ENCODE measurements around the gene SASH1.

SASH1 gene

DNA sequence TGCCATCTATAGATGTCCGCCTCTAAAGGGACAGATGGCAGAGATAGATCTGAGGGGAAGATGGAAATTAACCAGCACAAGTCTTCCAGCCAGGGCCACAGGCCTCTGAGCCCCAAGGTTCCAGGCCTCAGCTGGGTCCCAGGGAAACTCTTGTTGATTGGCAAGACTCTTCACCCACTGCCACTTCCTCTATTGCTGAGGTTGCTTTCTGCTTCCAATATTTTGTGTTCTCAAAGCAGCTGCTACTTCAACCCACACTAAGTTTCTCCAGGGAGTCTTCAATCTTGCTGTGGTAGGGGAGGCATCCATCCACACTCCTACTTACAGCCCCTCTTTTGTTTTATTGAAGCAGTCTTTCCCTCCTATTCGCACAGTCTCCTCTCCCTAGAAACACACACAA, 36.4 kb upstream of the SASH1 start (continued):
- TF ChIP-seq KLF17 (tag by site-specific recombination; IDR thresholded peaks at IDR 0.05), result no peak
- no peak for TF ChIP-seq ZNF239 (tag by site-specific recombination; IDR thresholded peaks at IDR 0.05)
- TF ChIP-seq ZNF426 (tag by site-specific recombination; IDR thresholded peaks at IDR 0.05), result no peak
- TF ChIP-seq ZNF302 (tag by site-specific recombination; IDR thresholded peaks at IDR 0.05; ENCODE audit: low read depth), result no peak
- TF ChIP-seq ZNF10 (tag by site-specific recombination; IDR thresholded peaks at IDR 0.05), result no peak
- TF ChIP-seq ZBTB6 (tag by site-specific recombination; IDR thresholded peaks at IDR 0.05), result no peak
- no peak for TF ChIP-seq ZNF132 (tag by site-specific recombination; IDR thresholded peaks at IDR 0.05; ENCODE audit: borderline replicate concordance)
- no peak for TF ChIP-seq PRDM4 (tag by site-specific recombination; IDR thresholded peaks at IDR 0.05)
- no peak for TF ChIP-seq ZNF121 (tag by site-specific recombination; IDR thresholded peaks at IDR 0.05)
- TF ChIP-seq ZNF335 (tag by site-specific recombination; conservative IDR thresholded peaks at IDR 0.05), result no peak

GRCh38 chr6:148307405-148307804, 35.2 kb upstream of the SASH1 start:
- ChIA-PET CTCF (interaction anchor here (1.8 kb wide), 1 partner anchor 128 kb away, joined by 4 read pairs; no protein-coding TSS in a partner anchor), POLR2A (no interaction called here)
- Histone ChIP-seq H3K36me3 (ENCODE audit: control insufficient read depth in 2 of 2, insufficient read depth in 1 of 2, low read length in 2 of 2) (no peaks in the 10 kb centered on the region), H3K9me3 (ENCODE audit: control insufficient read depth, insufficient read depth, low read depth, low read length) (no peaks in the 10 kb centered on the region), H3K27ac (ENCODE audit: extremely low read depth, low read depth, low read length) (no peak overlapping the region), H3K4me3 (ENCODE audit: low read depth, low read length) (no peak overlapping the region), H3K4me1 (ENCODE audit: control insufficient read depth, insufficient read depth, low read length) (no peaks in the 10 kb centered on the region; the same call in 1 of the 2 replicates)
- TF ChIP-seq ZNF785 (tag by site-specific recombination; IDR thresholded peaks at IDR 0.05) (no peak), ZNF248 (tag by site-specific recombination; IDR thresholded peaks at IDR 0.05) (no peak), ZIC2 (tag by site-specific recombination; IDR thresholded peaks at IDR 0.05) (no peak), ZSCAN16 (tag by site-specific recombination; IDR thresholded peaks at IDR 0.05) (no peak)

GRCh38 chr6:148309301-148309700, 33.3 kb upstream of the SASH1 start:
- no peaks in the 10 kb centered on the region; the same call in 1 of the 2 replicates for H3K4me1 ChIP-seq (ENCODE audit: control insufficient read depth, insufficient read depth, low read length)
- no peak for TF ChIP-seq ZNF350 (tag by site-specific recombination; IDR thresholded peaks at IDR 0.05)
- no peak for TF ChIP-seq HOXA7 (CRISPR knock-in tag; IDR thresholded peaks at IDR 0.05; ENCODE audit: borderline replicate concordance)
- TF ChIP-seq, protein P1, sequence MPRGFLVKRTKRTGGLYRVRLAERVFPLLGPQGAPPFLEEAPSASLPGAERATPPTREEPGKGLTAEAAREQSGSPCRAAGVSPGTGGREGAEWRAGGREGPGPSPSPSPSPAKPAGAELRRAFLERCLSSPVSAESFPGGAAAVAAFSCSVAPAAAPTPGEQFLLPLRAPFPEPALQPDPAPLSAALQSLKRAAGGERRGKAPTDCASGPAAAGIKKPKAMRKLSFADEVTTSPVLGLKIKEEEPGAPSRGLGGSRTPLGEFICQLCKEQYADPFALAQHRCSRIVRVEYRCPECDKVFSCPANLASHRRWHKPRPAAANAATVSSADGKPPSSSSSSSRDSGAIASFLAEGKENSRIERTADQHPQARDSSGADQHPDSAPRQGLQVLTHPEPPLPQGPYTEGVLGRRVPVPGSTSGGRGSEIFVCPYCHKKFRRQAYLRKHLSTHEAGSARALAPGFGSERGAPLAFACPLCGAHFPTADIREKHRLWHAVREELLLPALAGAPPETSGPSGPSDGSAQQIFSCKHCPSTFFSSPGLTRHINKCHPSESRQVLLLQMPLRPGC (tag by site-specific recombination; IDR thresholded peaks at IDR 0.05), result no peak
- no peak for TF ChIP-seq ZBTB21 (tag by site-specific recombination; IDR thresholded peaks at IDR 0.05)
- TF ChIP-seq ZFHX2 (tag by site-specific recombination; conservative IDR thresholded peaks at IDR 0.05), result peak; percentile 27; the same call in 1 of the 2 replicates
- TF ChIP-seq EGR2 (tag by site-specific recombination; IDR thresholded peaks at IDR 0.05; ENCODE audit: low read depth), result peak; percentile 48; the same call in 1 of the 2 replicates
- TF ChIP-seq ZNF311 (tag by site-specific recombination; IDR thresholded peaks at IDR 0.05; ENCODE audit: borderline replicate concordance), result no peak
- TF ChIP-seq ZNF830 (tag by site-specific recombination; IDR thresholded peaks at IDR 0.05; ENCODE audit: low read depth), result no peak
- TF ChIP-seq SP2 (tag by site-specific recombination; IDR thresholded peaks at IDR 0.05), result no peak
- TF ChIP-seq, protein P2, sequence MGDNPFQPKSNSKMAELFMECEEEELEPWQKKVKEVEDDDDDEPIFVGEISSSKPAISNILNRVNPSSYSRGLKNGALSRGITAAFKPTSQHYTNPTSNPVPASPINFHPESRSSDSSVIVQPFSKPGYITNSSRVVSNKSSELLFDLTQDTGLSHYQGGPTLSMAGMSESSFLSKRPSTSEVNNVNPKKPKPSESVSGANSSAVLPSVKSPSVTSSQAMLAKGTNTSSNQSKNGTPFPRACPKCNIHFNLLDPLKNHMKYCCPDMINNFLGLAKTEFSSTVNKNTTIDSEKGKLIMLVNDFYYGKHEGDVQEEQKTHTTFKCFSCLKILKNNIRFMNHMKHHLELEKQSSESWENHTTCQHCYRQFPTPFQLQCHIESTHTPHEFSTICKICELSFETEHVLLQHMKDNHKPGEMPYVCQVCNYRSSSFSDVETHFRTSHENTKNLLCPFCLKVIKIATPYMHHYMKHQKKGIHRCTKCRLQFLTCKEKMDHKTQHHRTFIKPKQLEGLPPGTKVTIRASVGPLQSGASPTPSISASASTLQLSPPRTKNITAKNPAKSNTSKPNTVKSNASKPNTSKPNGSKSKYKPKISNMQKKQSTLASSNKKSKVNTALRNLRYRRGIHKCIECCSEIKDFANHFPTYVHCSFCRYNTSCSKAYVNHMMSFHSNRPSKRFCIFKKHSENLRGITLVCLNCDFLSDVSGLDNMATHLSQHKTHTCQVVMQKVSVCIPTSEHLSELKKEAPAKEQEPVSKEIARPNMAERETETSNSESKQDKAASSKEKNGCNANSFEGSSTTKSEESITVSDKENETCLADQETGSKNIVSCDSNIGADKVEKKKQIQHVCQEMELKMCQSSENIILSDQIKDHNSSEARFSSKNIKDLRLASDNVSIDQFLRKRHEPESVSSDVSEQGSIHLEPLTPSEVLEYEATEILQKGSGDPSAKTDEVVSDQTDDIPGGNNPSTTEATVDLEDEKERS (tag by site-specific recombination; IDR thresholded peaks at IDR 0.05), result no peak
- no peak for TF ChIP-seq MYNN (tag by site-specific recombination; IDR thresholded peaks at IDR 0.05; ENCODE audit: borderline replicate concordance)
- no peak for TF ChIP-seq BCL11A (tag by site-specific recombination; IDR thresholded peaks at IDR 0.05; ENCODE audit: low read depth)
- no peak overlapping the region for H3K4me3 ChIP-seq (ENCODE audit: low read depth, low read length)
- no peaks in the 10 kb centered on the region for H3K9me3 ChIP-seq (ENCODE audit: control insufficient read depth, insufficient read depth, low read depth, low read length)
- ChIA-PET POLR2A (interaction anchor here (0.5 kb wide), 1 partner anchor 149 kb away, joined by 3 read pairs; no protein-coding TSS in a partner anchor), CTCF (interaction anchor here (0.6 kb wide), 1 partner anchor 374 kb away, joined by 3 read pairs; no protein-coding TSS in a partner anchor)
- no peak overlapping the region for H3K27ac ChIP-seq (ENCODE audit: extremely low read depth, low read depth, low read length)
- no peaks in the 10 kb centered on the region for H3K36me3 ChIP-seq (ENCODE audit: control insufficient read depth in 2 of 2, insufficient read depth in 1 of 2, low read length in 2 of 2)

All from HEK293 (cell line).